Gastroesophageal sphincter (tissue), 3 donors: ENCODE data around the gene CRCP.
"Not testable (repeated sequence)": the region's sequence is repeated elsewhere in the genome, so short reads cannot be mapped to it uniquely, and the experiment has no call there.

Experiments
- POLR2A ChIP-seq, 2 donors: fragments of 450-650 bp; IDR thresholded peaks; one replicate each; pipeline ENCODE4 v1.6.1; 2017; ENCODE audit warnings: antibody characterized with exemption in 2 of 2, mild to moderate bottlenecking in 2 of 2, moderate library complexity in 1 of 2
- TF ChIP-seq, protein P1 (sequence below), 4 experiments: fragments of 200-600 bp in 2 of 4; fragments of 450-650 bp in 2 of 4; sonication (generic) in 1 of 4; IDR thresholded peaks; one replicate each; pipeline ENCODE4 v1.5.1; 2017 to 2019; ENCODE audit warnings: antibody characterized with exemption in 4 of 4, mild to moderate bottlenecking in 2 of 4, moderate library complexity in 2 of 4

DNA sequence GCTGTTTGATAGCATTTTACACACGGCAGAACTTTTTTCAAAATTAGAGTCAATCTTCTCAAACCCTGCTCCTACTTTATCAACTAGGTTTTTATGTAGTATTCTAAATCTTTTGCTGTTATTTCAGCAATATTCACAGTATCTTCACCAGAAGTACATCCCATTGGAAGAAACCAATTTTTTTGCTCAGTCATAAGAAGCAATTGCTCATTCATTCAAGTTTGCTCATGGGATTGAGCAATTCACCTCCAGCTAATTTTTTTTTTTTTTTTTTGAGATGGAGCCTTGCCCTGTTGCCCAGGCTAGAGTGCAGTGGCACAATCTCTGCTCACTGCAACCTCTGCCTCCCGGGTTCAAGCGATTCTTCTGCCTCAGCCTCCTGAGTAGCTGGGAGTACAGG lies 10.7 kb upstream of the CRCP start:
- TF ChIP-seq, protein P1, sequence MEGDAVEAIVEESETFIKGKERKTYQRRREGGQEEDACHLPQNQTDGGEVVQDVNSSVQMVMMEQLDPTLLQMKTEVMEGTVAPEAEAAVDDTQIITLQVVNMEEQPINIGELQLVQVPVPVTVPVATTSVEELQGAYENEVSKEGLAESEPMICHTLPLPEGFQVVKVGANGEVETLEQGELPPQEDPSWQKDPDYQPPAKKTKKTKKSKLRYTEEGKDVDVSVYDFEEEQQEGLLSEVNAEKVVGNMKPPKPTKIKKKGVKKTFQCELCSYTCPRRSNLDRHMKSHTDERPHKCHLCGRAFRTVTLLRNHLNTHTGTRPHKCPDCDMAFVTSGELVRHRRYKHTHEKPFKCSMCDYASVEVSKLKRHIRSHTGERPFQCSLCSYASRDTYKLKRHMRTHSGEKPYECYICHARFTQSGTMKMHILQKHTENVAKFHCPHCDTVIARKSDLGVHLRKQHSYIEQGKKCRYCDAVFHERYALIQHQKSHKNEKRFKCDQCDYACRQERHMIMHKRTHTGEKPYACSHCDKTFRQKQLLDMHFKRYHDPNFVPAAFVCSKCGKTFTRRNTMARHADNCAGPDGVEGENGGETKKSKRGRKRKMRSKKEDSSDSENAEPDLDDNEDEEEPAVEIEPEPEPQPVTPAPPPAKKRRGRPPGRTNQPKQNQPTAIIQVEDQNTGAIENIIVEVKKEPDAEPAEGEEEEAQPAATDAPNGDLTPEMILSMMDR (IDR thresholded peaks at IDR 0.05) = not testable (repeated sequence)
- TF ChIP-seq POLR2A (IDR thresholded peaks at IDR 0.05) = not testable (repeated sequence)
